Endothelial cell of umbilical vein (primary cell): Measurements from ENCODE around the gene SPEF1. TPM values are rescaled to one million over a fixed set of nuclear protein-coding genes. Genes with fewer than 3 reads are reported as not detected.

ENCODE experiments used
- BruUV-seq: library from RNA; stranded (reverse); fragments of 400-500 nt; replicated peaks from 2 replicates; lab custom pipeline; 2021; lab: Mats Ljungman, UMichigan
- CTCF ChIA-PET: fragments of 300-600, 350-600 bp; sonication (Branson Sonifier 250); formaldehyde crosslinking; loops from one replicate; lab custom pipeline; 2021; ENCODE audit warnings: antibody characterized with exemption, inconsistent platforms; lab: Charles Lee
- POLR2A ChIA-PET: fragments of 300-600, 350-600 bp; sonication (Branson Sonifier 250); formaldehyde crosslinking; loops from one replicate; lab custom pipeline; 2021; ENCODE audit warnings: antibody characterized with exemption, inconsistent platforms; lab: Charles Lee
- DNase-seq: peaks from one replicate; pipeline ENCODE4 v3.0.0-alpha.2; 2011; ENCODE audit warnings: low read depth, low spot score
- FAIRE-seq: peaks from 2 replicates; lab custom pipeline; 2011; peaks lifted over from hg19 to GRCh38; lab: Jason Lieb, UNC
- H2AFZ ChIP-seq: 2 replicates; pipeline ENCODE4 v1.6.0; 2012; ENCODE audit warnings: low read depth, low read length, control low read depth, inconsistent platforms
- H3K27ac ChIP-seq: 2 replicates; pipeline ENCODE4 v1.5.1; 2011; ENCODE audit warnings: low read depth, mild to moderate bottlenecking, control low read depth, low read length, moderate library complexity; ENCODE audit not compliant: insufficient read depth
- H3K27me3 ChIP-seq, 2 experiments: 2 replicates each; pipeline versions ENCODE4 v1.6.0 to v1.6.1; 2011; ENCODE audit warnings: low read length in 2 of 2, mixed read lengths in 1 of 2; ENCODE audit not compliant: control insufficient read depth in 2 of 2, insufficient read depth in 2 of 2
- H3K36me3 ChIP-seq, 2 experiments: 2 replicates in 1 of 2; 3 replicates in 1 of 2; pipeline ENCODE4 v1.5.1; 2011; ENCODE audit warnings: low read length in 2 of 2, mild to moderate bottlenecking in 1 of 2, moderate library complexity in 1 of 2; ENCODE audit not compliant: control insufficient read depth in 2 of 2, insufficient read depth in 2 of 2; ENCODE audit errors: extremely low read depth in 1 of 2
- H3K4me1 ChIP-seq: 3 replicates; pipeline ENCODE4 v1.5.1; 2011; ENCODE audit warnings: mild to moderate bottlenecking, low read length; ENCODE audit not compliant: control insufficient read depth, insufficient read depth; ENCODE audit errors: extremely low read depth
- H3K4me2 ChIP-seq: 2 replicates; pipeline ENCODE4 v1.6.1; 2011; ENCODE audit warnings: low read length, control low read depth, mixed read lengths; ENCODE audit not compliant: insufficient read depth
- H3K4me3 ChIP-seq, 3 experiments: fragments of 200-600 bp in 1 of 3; sonication (generic), shearing (Covaris generic) in 1 of 3; replicated peaks in 1 of 3; 2 replicates each; pipeline ENCODE4 v1.5.1; 2011 to 2016; ENCODE audit warnings: control low read depth in 3 of 3, low read length in 3 of 3, mild to moderate bottlenecking in 2 of 3, inconsistent platforms in 1 of 3, low read depth in 1 of 3, moderate library complexity in 1 of 3; ENCODE audit not compliant: insufficient read depth in 1 of 3
- H3K79me2 ChIP-seq: 2 replicates; pipeline ENCODE4 v1.6.0; 2012; ENCODE audit warnings: low read length, inconsistent platforms; ENCODE audit not compliant: control insufficient read depth, insufficient read depth
- H3K9ac ChIP-seq: replicated peaks from 2 replicates; pipeline ENCODE3; 2011; ENCODE audit warnings: low read length, control low read depth; ENCODE audit not compliant: insufficient read depth; ENCODE audit errors: extremely low read depth
- H3K9me1 ChIP-seq: replicated peaks from 3 replicates; pipeline ENCODE4 v1.6.0; 2011; ENCODE audit warnings: mild to moderate bottlenecking, low read length; ENCODE audit not compliant: control insufficient read depth, insufficient read depth; ENCODE audit errors: extremely low read depth
- H3K9me3 ChIP-seq: replicated peaks from 2 replicates; pipeline ENCODE4 v1.5.1; 2012; ENCODE audit warnings: low read length, inconsistent platforms; ENCODE audit not compliant: control insufficient read depth, insufficient read depth
- H4K20me1 ChIP-seq: replicated peaks from 2 replicates; pipeline ENCODE3; 2011; ENCODE audit warnings: mild to moderate bottlenecking, low read length; ENCODE audit not compliant: control insufficient read depth, insufficient read depth; ENCODE audit errors: extremely low read depth
- EZH2 ChIP-seq: IDR thresholded peaks from 2 replicates; pipeline ENCODE4 v1.6.1; 2012; ENCODE audit warnings: borderline replicate concordance, low read depth, mild to moderate bottlenecking, moderate library complexity, low read length, inconsistent platforms; ENCODE audit not compliant: severe bottlenecking
- FOS ChIP-seq: IDR thresholded peaks from 2 replicates; pipeline ENCODE4 v1.6.1; 2011; ENCODE audit warnings: mild to moderate bottlenecking, low read length, moderate library complexity, borderline replicate concordance; ENCODE audit not compliant: insufficient read depth
- GATA2 ChIP-seq: IDR thresholded peaks from 2 replicates; pipeline ENCODE4 v1.7.0; 2011; ENCODE audit warnings: low read depth, mild to moderate bottlenecking, moderate library complexity, mixed read lengths, low read length; ENCODE audit not compliant: insufficient read length, insufficient read depth
- JUN ChIP-seq: IDR thresholded peaks from 2 replicates; pipeline ENCODE4 v1.6.1; 2011; ENCODE audit warnings: borderline replicate concordance, low read depth; ENCODE audit not compliant: insufficient read length, insufficient read depth
- POLR2A ChIP-seq: IDR thresholded peaks from 2 replicates; pipeline ENCODE4 v1.6.1; 2012; ENCODE audit warnings: low read depth, mild to moderate bottlenecking, control low read depth, low read length
- POLR2AphosphoS5 ChIP-seq: IDR thresholded peaks from 2 replicates; pipeline ENCODE4 v1.6.1; 2012; ENCODE audit warnings: low read depth, mild to moderate bottlenecking, control low read depth, low read length, moderate library complexity; ENCODE audit not compliant: insufficient read depth
- dilution Hi-C: fragments of 300-500 bp; cut with MboI; formaldehyde crosslinking; loops from one replicate; pipeline ENCODE4 v1.15.0; 2019; ENCODE audit warnings: low sequenced_read_pairs; ENCODE audit not compliant: extremely low pct_ligation_motif_present
- intact Hi-C: fragments of 100-400 bp; cut with micrococcal nuclease; formaldehyde crosslinking; loops from one replicate; pipeline ENCODE4 v1.10.0; 2022
- polyA plus RNA-seq, 4 experiments: library from polyadenylated mRNA; depleted of rRNA in 3 of 4; stranded (reverse) in 3 of 4; unstranded in 1 of 4; fragments of >200 nt; gene quantifications; 2 replicates each; pipeline versions ENCODE4 v1.2.1 to v1.2.3, GENCODE V29; 2011 to 2012; ENCODE audit warnings: missing spikeins in 1 of 4
- total RNA-seq: library from RNA; stranded (reverse); gene quantifications from 2 replicates; pipeline ENCODE4 v1.2.3, GENCODE V29; 2021
- TF ChIP-seq, protein P1 (sequence below): IDR thresholded peaks from 2 replicates; pipeline ENCODE4 v1.6.1; 2011; ENCODE audit not compliant: insufficient read depth, insufficient read length
- TF ChIP-seq, protein P2 (sequence below), 2 donors: IDR thresholded peaks; 1 replicate in 1 of 2; 2 replicates in 1 of 2; pipeline ENCODE4 v1.5.1; 2011; ENCODE audit warnings: low read length in 2 of 2, mild to moderate bottlenecking in 2 of 2, moderate library complexity in 2 of 2, control low read depth in 1 of 2, inconsistent platforms in 1 of 2, low read depth in 1 of 2; ENCODE audit not compliant: insufficient read depth in 1 of 2; ENCODE audit errors: extremely low read depth in 1 of 2

SPEF1 gene
- total and polyA plus RNA-seq, 2 donors (not counting 3 experiments of a cell fraction or from before 2014, with no cell fraction given) = 0.07 to 0.44 TPM

DNA sequence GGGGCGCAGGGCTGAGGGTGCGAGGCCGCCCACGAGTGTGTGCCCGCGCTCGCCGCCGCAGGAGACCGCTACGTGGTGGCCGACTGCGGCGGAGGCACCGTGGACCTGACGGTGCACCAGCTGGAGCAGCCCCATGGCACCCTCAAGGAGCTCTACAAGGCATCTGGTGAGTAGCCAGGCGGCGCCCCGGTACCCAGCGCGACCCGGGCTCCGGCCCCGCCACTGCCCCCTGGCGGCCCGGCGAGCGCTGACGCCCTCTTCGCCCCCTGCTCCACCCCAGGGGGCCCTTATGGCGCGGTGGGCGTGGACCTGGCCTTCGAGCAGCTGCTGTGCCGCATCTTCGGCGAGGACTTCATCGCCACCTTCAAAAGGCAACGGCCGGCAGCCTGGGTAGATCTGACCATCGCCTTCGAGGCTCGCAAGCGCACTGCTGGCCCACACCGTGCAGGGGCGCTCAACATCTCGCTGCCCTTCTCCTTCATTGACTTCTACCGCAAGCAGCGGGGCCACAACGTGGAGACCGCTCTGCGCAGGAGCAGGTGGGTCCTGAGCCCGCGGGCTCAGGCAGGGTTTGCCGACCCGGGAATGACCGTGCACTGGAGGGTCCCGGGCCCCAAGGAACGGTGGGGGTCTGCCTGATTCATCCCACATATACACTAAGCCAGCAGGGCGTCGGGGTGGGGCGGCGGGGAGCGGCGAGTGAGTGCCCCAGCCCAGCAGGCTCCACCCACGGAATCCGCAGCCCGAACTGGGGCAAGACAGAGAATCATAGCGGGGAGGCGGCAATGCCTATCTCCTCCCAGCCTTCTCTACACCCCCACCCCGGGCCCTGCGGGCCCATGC, 31.3 kb downstream of the SPEF1 start:
- H3K4me2 ChIP-seq = no peak overlapping the region
- no peak for FAIRE-seq

More for the DNA sequence above, 31.3 kb downstream of the SPEF1 start:
- Histone ChIP-seq H2AFZ (no peak overlapping the region), H3K9ac (no peak overlapping the region), H4K20me1 (no peaks in the 10 kb centered on the region), H3K27me3 (no peaks in the 10 kb centered on the region), H3K9me3 (no peaks in the 10 kb centered on the region), H3K4me3 (no peak overlapping the region), H3K9me1 (no peaks in the 10 kb centered on the region), H3K27ac (no peak overlapping the region), H3K4me1 (no peaks in the 10 kb centered on the region), H3K79me2 (no peaks in the 10 kb centered on the region), H3K36me3 (peaks cover 0 to 3% of the 10 kb centered on the region in 2 experiments)
- dilution Hi-C loops = no loop called here
- BruUV-seq = no TSS peak
- DNase-seq = no peak
- TF ChIP-seq, protein P1, sequence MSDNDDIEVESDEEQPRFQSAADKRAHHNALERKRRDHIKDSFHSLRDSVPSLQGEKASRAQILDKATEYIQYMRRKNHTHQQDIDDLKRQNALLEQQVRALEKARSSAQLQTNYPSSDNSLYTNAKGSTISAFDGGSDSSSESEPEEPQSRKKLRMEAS = no peak
- TF ChIP-seq EZH2 (no peak), FOS (no peak), JUN (no peak), POLR2A (no peak), GATA2 (no peak), POLR2AphosphoS5 (no peak)
- TF ChIP-seq, protein P2, sequence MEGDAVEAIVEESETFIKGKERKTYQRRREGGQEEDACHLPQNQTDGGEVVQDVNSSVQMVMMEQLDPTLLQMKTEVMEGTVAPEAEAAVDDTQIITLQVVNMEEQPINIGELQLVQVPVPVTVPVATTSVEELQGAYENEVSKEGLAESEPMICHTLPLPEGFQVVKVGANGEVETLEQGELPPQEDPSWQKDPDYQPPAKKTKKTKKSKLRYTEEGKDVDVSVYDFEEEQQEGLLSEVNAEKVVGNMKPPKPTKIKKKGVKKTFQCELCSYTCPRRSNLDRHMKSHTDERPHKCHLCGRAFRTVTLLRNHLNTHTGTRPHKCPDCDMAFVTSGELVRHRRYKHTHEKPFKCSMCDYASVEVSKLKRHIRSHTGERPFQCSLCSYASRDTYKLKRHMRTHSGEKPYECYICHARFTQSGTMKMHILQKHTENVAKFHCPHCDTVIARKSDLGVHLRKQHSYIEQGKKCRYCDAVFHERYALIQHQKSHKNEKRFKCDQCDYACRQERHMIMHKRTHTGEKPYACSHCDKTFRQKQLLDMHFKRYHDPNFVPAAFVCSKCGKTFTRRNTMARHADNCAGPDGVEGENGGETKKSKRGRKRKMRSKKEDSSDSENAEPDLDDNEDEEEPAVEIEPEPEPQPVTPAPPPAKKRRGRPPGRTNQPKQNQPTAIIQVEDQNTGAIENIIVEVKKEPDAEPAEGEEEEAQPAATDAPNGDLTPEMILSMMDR (IDR thresholded peaks at IDR 0.05; ENCODE audit: extremely low read depth in 1 of 2, insufficient read depth in 1 of 2, low read depth in 1 of 2, low read length in 2 of 2) = peak; percentile 40 to 42
- ChIA-PET CTCF (interaction anchor here (0.6 to 5.6 kb wide), 7 partner anchors 10 to 73 kb away, joined by 3 to 75 read pairs (median 6); partner anchors contain the start of gene ADISSP), POLR2A (no interaction called here)
- intact Hi-C loops = loop anchor here (1.0 to 5.0 kb wide), 2 partner anchors 34 to 73 kb away; no protein-coding TSS in a partner anchor
